ENCODE data around the gene GALK1.
A peak's percentile ranks its signal among the peaks of the same experiment; 100 is the strongest.
"Not testable (repeated sequence)": the region's sequence is repeated elsewhere in the genome, so short reads cannot be mapped to it uniquely, and the experiment has no call there.

GALK1 gene

GRCh38 chr17:75763613-75764416 lies 1.2 kb downstream of the GALK1 start:
- no peak for DNase-seq

GRCh38 chr17:75763269-75763607 lies 1.8 kb downstream of the GALK1 start:
- DNase-seq, result no peak

- DNase-seq, result no peak
These were observed 2.3 kb downstream of the GALK1 start for GRCh38 chr17:75762513-75763268.

- not testable (repeated sequence) for DNase-seq
These were observed 4.9 kb downstream of the GALK1 start for GRCh38 chr17:75759978-75760640.

- DNase-seq, result no peak
These were observed 5.5 kb downstream of the GALK1 start for GRCh38 chr17:75759457-75759856.

- no peak for DNase-seq
These were observed 6.7 kb downstream of the GALK1 start for GRCh38 chr17:75758131-75758905.

- no peak for DNase-seq
These were observed 7.8 kb downstream of the GALK1 start for GRCh38 chr17:75757086-75757681.

- DNase-seq, result no peak
These were observed 8.4 kb downstream of the GALK1 start for GRCh38 chr17:75756451-75757085.

GRCh38 chr17:75755990-75756389 lies 9.0 kb downstream of the GALK1 start:
- DNase-seq, result no peak

- DNase-seq, result no peak
These were observed 9.6 kb downstream of the GALK1 start for GRCh38 chr17:75755205-75755901.

GRCh38 chr17:75754378-75755204 lies 10.4 kb downstream of the GALK1 start:
- DNase-seq, result no peak

- peak; percentile 75 for DNase-seq
These were observed 11.2 kb downstream of the GALK1 start for GRCh38 chr17:75753514-75754377.

- DNase-seq, result no peak
These were observed 12.0 kb downstream of the GALK1 start for GRCh38 chr17:75752802-75753513.

- DNase-seq, result no peak
These were observed 12.6 kb downstream of the GALK1 start for GRCh38 chr17:75752405-75752709.

- DNase-seq, result no peak
These were observed 13.2 kb downstream of the GALK1 start for GRCh38 chr17:75751676-75752404.

GRCh38 chr17:75750661-75751423 lies 14.2 kb downstream of the GALK1 start:
- DNase-seq, result no peak
